Neural cell (in vitro differentiated cells): ENCODE measurements around the gene CACNA1F.

Experiments used
- POLR2AphosphoS5 ChIP-seq: IDR thresholded peaks from 2 replicates; pipeline ENCODE4 v1.6.1; 2012
- SMC3 ChIP-seq: fragments of 450-650 bp; conservative IDR thresholded peaks from 2 replicates; pipeline ENCODE4 v1.6.1; 2014; ENCODE audit warnings: antibody characterized with exemption, mild to moderate bottlenecking, moderate library complexity; ENCODE audit not compliant: poor library complexity
- TF ChIP-seq, protein P1 (sequence below): fragments of 450-650 bp; IDR thresholded peaks from 2 replicates; pipeline ENCODE4 v1.5.1; 2014; ENCODE audit warnings: antibody characterized with exemption, mild to moderate bottlenecking, moderate library complexity; ENCODE audit not compliant: poor library complexity, severe bottlenecking

- TF ChIP-seq POLR2AphosphoS5: no peak
- TF ChIP-seq, protein P1, sequence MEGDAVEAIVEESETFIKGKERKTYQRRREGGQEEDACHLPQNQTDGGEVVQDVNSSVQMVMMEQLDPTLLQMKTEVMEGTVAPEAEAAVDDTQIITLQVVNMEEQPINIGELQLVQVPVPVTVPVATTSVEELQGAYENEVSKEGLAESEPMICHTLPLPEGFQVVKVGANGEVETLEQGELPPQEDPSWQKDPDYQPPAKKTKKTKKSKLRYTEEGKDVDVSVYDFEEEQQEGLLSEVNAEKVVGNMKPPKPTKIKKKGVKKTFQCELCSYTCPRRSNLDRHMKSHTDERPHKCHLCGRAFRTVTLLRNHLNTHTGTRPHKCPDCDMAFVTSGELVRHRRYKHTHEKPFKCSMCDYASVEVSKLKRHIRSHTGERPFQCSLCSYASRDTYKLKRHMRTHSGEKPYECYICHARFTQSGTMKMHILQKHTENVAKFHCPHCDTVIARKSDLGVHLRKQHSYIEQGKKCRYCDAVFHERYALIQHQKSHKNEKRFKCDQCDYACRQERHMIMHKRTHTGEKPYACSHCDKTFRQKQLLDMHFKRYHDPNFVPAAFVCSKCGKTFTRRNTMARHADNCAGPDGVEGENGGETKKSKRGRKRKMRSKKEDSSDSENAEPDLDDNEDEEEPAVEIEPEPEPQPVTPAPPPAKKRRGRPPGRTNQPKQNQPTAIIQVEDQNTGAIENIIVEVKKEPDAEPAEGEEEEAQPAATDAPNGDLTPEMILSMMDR: no peak
- no peak for TF ChIP-seq SMC3
These were observed 29.5 kb upstream of the CACNA1F start for GRCh38 chrX:49262603-49263002.
